SK-N-SH (cell line): Measurements from ENCODE around the gene MELTF. TPM values are rescaled to one million over a fixed set of nuclear protein-coding genes. Genes with fewer than 3 reads are reported as not detected.

ENCODE experiments used
- CTCF ChIA-PET: fragments of 300-600, 350-600 bp; formaldehyde crosslinking; extraction: SDS; loops from one replicate; lab custom pipeline; 2021; lab: Yijun Ruan, JAX
- POLR2A ChIA-PET: fragments of 350-600 bp; sonication (Branson Sonifier 250); formaldehyde crosslinking; extraction: SDS; loops from one replicate; lab custom pipeline; 2020; ENCODE audit warnings: antibody characterized with exemption, inconsistent platforms; lab: Yijun Ruan, JAX
- DNase-seq: peaks from one replicate; pipeline ENCODE4 v3.0.0; 2012
- H2AFZ ChIP-seq: fragments of 200-600 bp; sonication (generic); 2 replicates; pipeline ENCODE4 v1.8.1; 2016; ENCODE audit warnings: antibody characterized with exemption, mild to moderate bottlenecking, low read depth
- H3F3A ChIP-seq: fragments of 200-600 bp; sonication (generic); replicated peaks from 2 replicates; pipeline ENCODE3; 2016; ENCODE audit warnings: antibody characterized with exemption, mild to moderate bottlenecking; ENCODE audit not compliant: insufficient read depth
- H3K27ac ChIP-seq, 2 experiments: fragments of 200-500 bp in 1 of 2; fragments of 200-600 bp in 1 of 2; sonication (Bioruptor generic) in 1 of 2; sonication (generic), shearing (Covaris generic) in 1 of 2; 2 replicates each; pipeline versions ENCODE4 v1.5.1 to v1.6.1; 2014 to 2016; ENCODE audit warnings: low read depth in 2 of 2, inconsistent platforms in 1 of 2, low read length in 1 of 2, mild to moderate bottlenecking in 1 of 2, mixed read lengths in 1 of 2
- H3K27me3 ChIP-seq: fragments of 200-600 bp; sonication (generic), shearing (Covaris generic); 2 replicates; pipeline ENCODE4 v1.6.1; 2016; ENCODE audit warnings: mixed run types; ENCODE audit not compliant: insufficient read depth
- H3K36me3 ChIP-seq, 2 experiments: fragments of 200-500 bp in 1 of 2; fragments of 200-600 bp in 1 of 2; sonication (Bioruptor generic) in 1 of 2; sonication (generic) in 1 of 2; replicated peaks in 1 of 2; 2 replicates each; pipeline versions ENCODE3 to v1.5.1; 2014 to 2016; ENCODE audit warnings: low read length in 1 of 2, mild to moderate bottlenecking in 1 of 2; ENCODE audit not compliant: insufficient read depth in 2 of 2, control insufficient read depth in 1 of 2
- H3K4me1 ChIP-seq, 2 experiments: fragments of 200-500 bp in 1 of 2; fragments of 200-600 bp in 1 of 2; sonication (Bioruptor generic) in 1 of 2; sonication (generic), shearing (Covaris generic) in 1 of 2; 2 replicates each; pipeline versions ENCODE4 v1.5.1 to v1.6.1; 2014 to 2016; ENCODE audit warnings: low read depth in 1 of 2, low read length in 1 of 2, mixed run types in 1 of 2; ENCODE audit not compliant: insufficient read depth in 2 of 2, control insufficient read depth in 1 of 2
- H3K4me2 ChIP-seq: fragments of 200-600 bp; sonication (generic), shearing (Covaris generic); 2 replicates; pipeline ENCODE4 v1.6.1; 2017; ENCODE audit warnings: mixed run types
- H3K4me3 ChIP-seq, 2 experiments: fragments of 200-500 bp in 1 of 2; fragments of 200-600 bp in 1 of 2; sonication (Bioruptor generic) in 1 of 2; sonication (generic), shearing (Covaris generic) in 1 of 2; 2 replicates each; pipeline versions ENCODE4 v1.5.1 to v1.8.1; 2014 to 2016; ENCODE audit warnings: low read depth in 2 of 2, inconsistent platforms in 1 of 2, low read length in 1 of 2, mild to moderate bottlenecking in 1 of 2, mixed read lengths in 1 of 2, moderate library complexity in 1 of 2
- H3K79me2 ChIP-seq: fragments of 200-600 bp; sonication (generic); 2 replicates; pipeline ENCODE4 v1.8.1; 2017; ENCODE audit warnings: mild to moderate bottlenecking; ENCODE audit not compliant: insufficient read depth
- H3K9ac ChIP-seq: fragments of 200-600 bp; sonication (generic); 2 replicates; pipeline ENCODE4 v1.6.1; 2017; ENCODE audit warnings: mixed run types
- H3K9me2 ChIP-seq: fragments of 200-600 bp; sonication (generic); 2 replicates; pipeline ENCODE4 v1.6.1; 2017; ENCODE audit warnings: mixed run types
- H3K9me3 ChIP-seq: fragments of 200-600 bp; sonication (generic); 2 replicates; pipeline ENCODE4 v1.6.1; 2017; ENCODE audit warnings: mixed run types, mild to moderate bottlenecking, moderate library complexity
- H4K20me1 ChIP-seq: fragments of 200-600 bp; sonication (generic); 2 replicates; pipeline ENCODE4 v1.6.1; 2017; ENCODE audit warnings: mild to moderate bottlenecking, mixed run types; ENCODE audit not compliant: insufficient read depth
- MAX ChIP-seq: IDR thresholded peaks from 2 replicates; pipeline ENCODE4 v1.4.0; 2012; ENCODE audit warnings: low read depth
- MXI1 ChIP-seq: IDR thresholded peaks from 2 replicates; pipeline ENCODE4 v1.6.1; 2012; ENCODE audit warnings: mild to moderate bottlenecking, low read depth, low read length, improper control_type of control experiment
- REST ChIP-seq: IDR thresholded peaks from 2 replicates; pipeline ENCODE4 v1.6.1; 2012; ENCODE audit warnings: mild to moderate bottlenecking, low read depth, low read length, moderate library complexity
- RXRA ChIP-seq: IDR thresholded peaks from 2 replicates; pipeline ENCODE4 v1.4.0; 2012; ENCODE audit warnings: low read depth, mild to moderate bottlenecking, borderline replicate concordance
- USF1 ChIP-seq: IDR thresholded peaks from 2 replicates; pipeline ENCODE4 v1.4.0; 2012; ENCODE audit warnings: low read depth, borderline replicate concordance
- WGBS: methylation state at CpG from one replicate; pipeline ENCODE4 v1.1.6; 2017; ENCODE audit warnings: low lambda C conversion rate; 5-methylcytosine and 5-hydroxymethylcytosine counted together
- polyA plus RNA-seq, 3 experiments: library from polyadenylated mRNA; depleted of rRNA; stranded (reverse); fragments of >200 nt; gene quantifications; 2 replicates each; pipeline ENCODE4 v1.2.3, GENCODE V29; 2012
- TF ChIP-seq, protein P1 (sequence below): IDR thresholded peaks from 2 replicates; pipeline ENCODE4 v1.4.0; 2012; ENCODE audit warnings: low read depth, borderline replicate concordance

The MELTF gene
- polyA plus RNA-seq, 1 of the 3 experiments (the other 2 are of a cell fraction), result 32.4 TPM

- no peak for DNase-seq
- peaks cover 0 to 17% of the 10 kb centered on the region in 2 experiments; a peak in 1 of 4 replicates for H3K4me1 ChIP-seq
- no peaks in the 10 kb centered on the region for H3K27me3 ChIP-seq
- H3K4me3 ChIP-seq, result no peak overlapping the region
- H3F3A ChIP-seq, result no peaks in the 10 kb centered on the region
- ChIA-PET CTCF (interaction anchor here (0.9 to 11.7 kb wide), 6 partner anchors 11 to 182 kb away, joined by 3 to 94 read pairs (median 5); partner anchors contain the start of genes MELTF and PIGZ), POLR2A (interaction anchor here (1.0 kb wide), 1 partner anchor 19 kb away, joined by 3 read pairs; no protein-coding TSS in a partner anchor)
- no peaks in the 10 kb centered on the region for H3K79me2 ChIP-seq
- H2AFZ ChIP-seq, result no peak overlapping the region
- H3K9me3 ChIP-seq, result no peaks in the 10 kb centered on the region
- TF ChIP-seq REST (no peak), USF1 (no peak), MAX (no peak)
- TF ChIP-seq, protein P1, sequence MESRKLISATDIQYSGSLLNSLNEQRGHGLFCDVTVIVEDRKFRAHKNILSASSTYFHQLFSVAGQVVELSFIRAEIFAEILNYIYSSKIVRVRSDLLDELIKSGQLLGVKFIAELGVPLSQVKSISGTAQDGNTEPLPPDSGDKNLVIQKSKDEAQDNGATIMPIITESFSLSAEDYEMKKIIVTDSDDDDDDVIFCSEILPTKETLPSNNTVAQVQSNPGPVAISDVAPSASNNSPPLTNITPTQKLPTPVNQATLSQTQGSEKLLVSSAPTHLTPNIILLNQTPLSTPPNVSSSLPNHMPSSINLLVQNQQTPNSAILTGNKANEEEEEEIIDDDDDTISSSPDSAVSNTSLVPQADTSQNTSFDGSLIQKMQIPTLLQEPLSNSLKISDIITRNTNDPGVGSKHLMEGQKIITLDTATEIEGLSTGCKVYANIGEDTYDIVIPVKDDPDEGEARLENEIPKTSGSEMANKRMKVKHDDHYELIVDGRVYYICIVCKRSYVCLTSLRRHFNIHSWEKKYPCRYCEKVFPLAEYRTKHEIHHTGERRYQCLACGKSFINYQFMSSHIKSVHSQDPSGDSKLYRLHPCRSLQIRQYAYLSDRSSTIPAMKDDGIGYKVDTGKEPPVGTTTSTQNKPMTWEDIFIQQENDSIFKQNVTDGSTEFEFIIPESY, result no peak
- no peak overlapping the region for H3K4me2 ChIP-seq
- H3K27ac ChIP-seq, result no peak overlapping the region
- H3K9me2 ChIP-seq, result no peaks in the 10 kb centered on the region
- no peaks in the 10 kb centered on the region for H4K20me1 ChIP-seq
- H3K36me3 ChIP-seq, result no peaks in the 10 kb centered on the region
- WGBS, result 96% methylated on average over 11 of the region's 11 CpGs
- H3K9ac ChIP-seq, result no peak overlapping the region
Measured at GRCh38 chr3:197006446-197006845, 23.2 kb downstream of the MELTF start.

- no peak for DNase-seq
- Histone ChIP-seq H3K9me3 (no peaks in the 10 kb centered on the region), H3K27ac (peak overlapping the region in 1 of 2 experiments; percentile 66; a peak in 2 of 4 replicates), H3K4me2 (peak overlapping the region; percentile 70), H3K4me1 (peaks cover 0 to 9% of the 10 kb centered on the region in 2 experiments; a peak in 1 of 4 replicates), H2AFZ (peak overlapping the region; percentile 66; the same call in 1 of the 2 replicates), H3K27me3 (no peaks in the 10 kb centered on the region), H3K79me2 (no peaks in the 10 kb centered on the region), H3K36me3 (no peaks in the 10 kb centered on the region), H3F3A (no peaks in the 10 kb centered on the region), H4K20me1 (no peaks in the 10 kb centered on the region), H3K9ac (peak overlapping the region; percentile 51; the same call in 1 of the 2 replicates), H3K9me2 (no peaks in the 10 kb centered on the region), H3K4me3 (peak overlapping the region; percentile 52 to 56)
- CTCF ChIA-PET, result interaction anchor here (0.5 to 11.7 kb wide), 33 partner anchors 8 to 393 kb away, joined by 3 to 94 read pairs (median 4); partner anchors contain the start of gene MELTF
- WGBS, result 83% methylated on average over 12 of the region's 61 CpGs
- TF ChIP-seq RXRA (no peak), MXI1 (peak; percentile 19; the same call in 1 of the 2 replicates)
- POLR2A ChIA-PET, result no interaction called here
Measured at GRCh38 chr3:197003461-197004385, 25.9 kb downstream of the MELTF start.
